CD4-positive, alpha-beta T cell treated with Interleukin-15 for 4 hours (primary cell): ENCODE results near the gene L1CAM.
"Not testable (repeated sequence)": the region's sequence is repeated elsewhere in the genome, so short reads cannot be mapped to it uniquely, and the experiment has no call there.

Experiments used
- DNase-seq: peaks from one replicate; pipeline ENCODE4 v3.0.0-alpha.2; 2020; ENCODE audit warnings: low spot score

Gene L1CAM

GRCh38 chrX:153828308-153828707 lies 57.7 kb downstream of the L1CAM start:
- DNase-seq, result no peak

- no peak for DNase-seq
These were observed 58.1 kb downstream of the L1CAM start for GRCh38 chrX:153827903-153828302.

GRCh38 chrX:153827016-153827415 lies 59.0 kb downstream of the L1CAM start:
- DNase-seq, result no peak

GRCh38 chrX:153825042-153825441 lies 60.9 kb downstream of the L1CAM start:
- no peak for DNase-seq

- no peak for DNase-seq
These were observed 61.6 kb downstream of the L1CAM start for GRCh38 chrX:153824348-153824747.

GRCh38 chrX:153821066-153821465 lies 64.9 kb downstream of the L1CAM start:
- DNase-seq, result no peak

- no peak for DNase-seq
These were observed 65.4 kb downstream of the L1CAM start for GRCh38 chrX:153820601-153821000.

GRCh38 chrX:153819384-153820040 lies 66.5 kb downstream of the L1CAM start:
- no peak for DNase-seq

- DNase-seq, result peak; percentile 33
These were observed 67.2 kb downstream of the L1CAM start for GRCh38 chrX:153818571-153819383.

- not testable (repeated sequence) for DNase-seq
These were observed 67.9 kb downstream of the L1CAM start for GRCh38 chrX:153818064-153818463.

GRCh38 chrX:153816831-153817690 lies 68.9 kb downstream of the L1CAM start:
- DNase-seq, result peak; percentile 21

GRCh38 chrX:153814591-153815315 lies 71.2 kb downstream of the L1CAM start:
- no peak for DNase-seq

GRCh38 chrX:153813161-153813560 lies 72.8 kb downstream of the L1CAM start:
- no peak for DNase-seq

GRCh38 chrX:153812220-153812619 lies 73.8 kb downstream of the L1CAM start:
- DNase-seq, result no peak
